Activated CD8-positive, alpha-beta T cell treated with anti-CD3 and anti-CD28 coated beads for 36 hours (primary cell): ENCODE results near the gene CLK2. TPM values are rescaled to one million over a fixed set of nuclear protein-coding genes. Genes with fewer than 3 reads are reported as not detected.

Experiments
- ATAC-seq: fragments of 200-7000 bp; cut with Tn5 transposase; one replicate; pipeline ENCODE4 v1.10.0; 2021; ENCODE audit warnings: mild to moderate bottlenecking, moderate library complexity
- CTCF ChIA-PET: fragments of 350-600 bp; sonication (Branson Sonifier 250); formaldehyde crosslinking; loops from one replicate; lab custom pipeline; 2021; ENCODE audit warnings: antibody characterized with exemption; lab: Charles Lee
- POLR2A ChIA-PET: fragments of 350-600 bp; sonication (Branson Sonifier 250); formaldehyde crosslinking; loops from one replicate; lab custom pipeline; 2021; ENCODE audit warnings: antibody characterized with exemption; lab: Charles Lee
- DNase-seq: peaks from one replicate; pipeline ENCODE4 v3.0.0-alpha.2; 2020
- H3K27ac Mint-ChIP-seq: one replicate; pipeline ENCODE4 v1.8.0; 2021; ENCODE audit warnings: mild to moderate bottlenecking, mixed read lengths
- H3K27me3 Mint-ChIP-seq: one replicate; pipeline ENCODE4 v1.8.0; 2021; ENCODE audit warnings: mixed read lengths
- H3K36me3 Mint-ChIP-seq: one replicate; pipeline ENCODE4 v1.8.0; 2021; ENCODE audit warnings: low read depth, mixed read lengths
- H3K4me1 Mint-ChIP-seq: one replicate; pipeline ENCODE4 v1.8.0; 2021; ENCODE audit warnings: low read depth, mixed read lengths
- H3K4me3 Mint-ChIP-seq: one replicate; pipeline ENCODE4 v1.8.0; 2021; ENCODE audit warnings: mild to moderate bottlenecking, moderate library complexity, mixed read lengths
- H3K9me3 Mint-ChIP-seq: one replicate; pipeline ENCODE4 v1.8.0; 2021; ENCODE audit warnings: mixed read lengths
- CTCF ChIP-seq: fragments of 200-600 bp; IDR thresholded peaks from one replicate; pipeline ENCODE4 v1.8.0; 2022; ENCODE audit warnings: antibody characterized with exemption, mild to moderate bottlenecking
- intact Hi-C: fragments of 100-400 bp; cut with micrococcal nuclease; formaldehyde crosslinking; loops from one replicate; pipeline ENCODE4 v1.10.0; 2022
- total RNA-seq, 2 experiments: library from RNA; stranded (reverse); gene quantifications; one replicate each; pipeline ENCODE4 v1.2.3, GENCODE V29; 2021

Gene CLK2
- total RNA-seq, 2 experiments from 2014 or later, result 80.6 to 85.4 TPM

GRCh38 chr1:155309423-155310021, 36.2 kb upstream of the CLK2 start:
- Mint-ChIP-seq H3K36me3 (peaks cover 42% of the 10 kb centered on the region), H3K4me1 (peaks cover 29% of the 10 kb centered on the region), H3K4me3 (peak overlapping the region; percentile 92), H3K27ac (peak overlapping the region; percentile 99), H3K9me3 (no peaks in the 10 kb centered on the region), H3K27me3 (no peaks in the 10 kb centered on the region)
- ChIA-PET POLR2A (interaction anchor here (0.6 to 5.2 kb wide), 2 partner anchors 12 to 53 kb away, joined by 3 to 31 read pairs; partner anchors contain the start of gene RUSC1), CTCF (interaction anchor here (1.0 to 3.6 kb wide), 2 partner anchors 11 to 13 kb away, joined by 3 to 19 read pairs; partner anchors contain the start of gene RUSC1)
- intact Hi-C loops, result loop anchor here (5.0 kb wide), 1 partner anchor 47 kb away; the partner anchor contains the start of gene SCAMP3
- ATAC-seq, result no peak
- DNase-seq, result no peak
- no peak for TF ChIP-seq CTCF

GRCh38 chr1:155308493-155309422, 35.5 kb upstream of the CLK2 start, which contains the start of gene FDPS:
Gene FDPS, plus strand, starts transcription at chr1:155308866. Its CDS starts 924 bp downstream, at chr1:155309790.
- Mint-ChIP-seq H3K36me3 (peaks cover 42% of the 10 kb centered on the region), H3K4me1 (peaks cover 29% of the 10 kb centered on the region), H3K9me3 (no peaks in the 10 kb centered on the region), H3K4me3 (peak within 1 kb of the TSS; percentile 92), H3K27ac (peak within 1 kb of the TSS; percentile 99), H3K27me3 (no peaks in the 10 kb centered on the region)
- peak; percentile 98 for ATAC-seq
- intact Hi-C loops, result loop anchor here (5.0 kb wide), 1 partner anchor 46 kb away; the partner anchor contains the start of gene SCAMP3
- ChIA-PET POLR2A (interaction anchor here (0.6 to 5.2 kb wide), 5 partner anchors 9 to 252 kb away, joined by 3 to 31 read pairs (median 4); partner anchors contain the start of gene RUSC1), CTCF (interaction anchor here (1.0 to 6.3 kb wide), 13 partner anchors 9 to 173 kb away, joined by 3 to 80 read pairs (median 5); partner anchors contain the start of genes CLK2, RUSC1, SCAMP3 and SLC50A1)
- peak; percentile 99 for DNase-seq
- no peak for TF ChIP-seq CTCF

- DNase-seq, result peak; percentile 38
- ChIA-PET CTCF (interaction anchor here (1.0 to 6.3 kb wide), 13 partner anchors 7 to 171 kb away, joined by 3 to 80 read pairs (median 4); partner anchors contain the start of genes CLK2, RUSC1 and SLC50A1), POLR2A (interaction anchor here (1.0 to 5.2 kb wide), 6 partner anchors 14 to 63 kb away, joined by 3 to 31 read pairs (median 4); partner anchors contain the start of gene RUSC1)
- H3K4me1 Mint-ChIP-seq, result peaks cover 24% of the 10 kb centered on the region
- peaks cover 28% of the 10 kb centered on the region for H3K36me3 Mint-ChIP-seq
- peaks cover 1% of the 10 kb centered on the region for H3K27me3 Mint-ChIP-seq
- peak overlapping the region; percentile 92 for H3K4me3 Mint-ChIP-seq
- H3K9me3 Mint-ChIP-seq, result no peaks in the 10 kb centered on the region
- no peak for ATAC-seq
- intact Hi-C loops, result loop anchor here (5.0 kb wide), 1 partner anchor 45 kb away; the partner anchor contains the start of gene SCAMP3
- peak; percentile 21 for TF ChIP-seq CTCF
- H3K27ac Mint-ChIP-seq, result peak overlapping the region; percentile 99
These were observed 34.0 kb upstream of the CLK2 start for GRCh38 chr1:155307247-155307740.

DNA sequence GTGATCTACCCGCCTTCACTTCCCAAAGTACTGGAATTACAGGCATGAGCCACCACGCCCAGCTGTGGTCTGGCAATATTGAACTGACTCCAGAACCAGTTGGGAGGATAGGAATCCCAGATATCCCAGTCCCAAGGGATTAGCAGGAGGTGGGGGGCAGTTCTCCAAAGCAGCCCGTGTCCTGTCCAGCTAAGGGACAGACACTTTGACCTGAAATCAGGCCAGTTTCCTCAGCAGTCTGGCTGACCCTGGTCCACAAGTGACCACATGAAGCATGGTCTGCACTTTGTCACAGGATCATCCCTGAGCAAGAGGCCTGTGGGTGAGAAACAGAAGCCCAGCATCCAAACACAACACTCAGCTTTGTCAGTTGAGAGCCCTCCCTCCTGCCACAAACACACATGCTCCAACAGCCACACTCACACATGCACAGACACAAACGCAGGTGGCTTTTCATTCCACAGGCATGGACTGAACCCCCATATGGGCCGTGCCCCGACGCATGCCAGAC, 32.6 kb upstream of the CLK2 start:
- POLR2A ChIA-PET, result no interaction called here
- H3K4me3 Mint-ChIP-seq, result no peak overlapping the region

More for the DNA sequence above, 32.6 kb upstream of the CLK2 start:
- Mint-ChIP-seq H3K27me3 (peaks cover 1% of the 10 kb centered on the region), H3K9me3 (no peaks in the 10 kb centered on the region), H3K4me1 (peaks cover 16% of the 10 kb centered on the region), H3K36me3 (peaks cover 16% of the 10 kb centered on the region), H3K27ac (no peak overlapping the region)
- intact Hi-C loops, result loop anchor here (5.0 kb wide), 1 partner anchor 44 kb away; the partner anchor contains the start of gene SCAMP3
- ATAC-seq (no peak), DNase-seq (no peak)
- TF ChIP-seq CTCF, result no peak
- CTCF ChIA-PET, result interaction anchor here (1.3 to 6.3 kb wide), 5 partner anchors 10 to 99 kb away, joined by 3 to 80 read pairs (median 4); partner anchors contain the start of gene RUSC1
